ENCODE results near the gene NEK11.

NEK11 gene

GRCh38 chr3:131026321-131027151 lies at the start of gene NEK11, which contains the start of gene ASTE1:
Gene NEK11 (plus strand): TSS chr3:131026877. CDS start chr3:131029709, 2,832 bp downstream.
Gene ASTE1 (minus strand): TSS chr3:131026825. CDS start chr3:131025306, 1,519 bp downstream.
- DNase-seq (ENCODE audit: low read depth), result peak; percentile 46

GRCh38 chr3:130979117-130979516 lies 47.6 kb upstream of the NEK11 start:
- DNase-seq (ENCODE audit: low read depth), result no peak

- DNase-seq (ENCODE audit: low read depth), result no peak
Measured at GRCh38 chr3:130981469-130981868, 45.2 kb upstream of the NEK11 start.

GRCh38 chr3:130990282-130990681 lies 36.4 kb upstream of the NEK11 start:
- DNase-seq (ENCODE audit: low read depth), result no peak

- DNase-seq (ENCODE audit: low read depth), result no peak
Measured at GRCh38 chr3:130991126-130991525, 35.6 kb upstream of the NEK11 start.

- DNase-seq (ENCODE audit: low read depth), result no peak
Measured at GRCh38 chr3:130992344-130992743, 34.3 kb upstream of the NEK11 start.

GRCh38 chr3:130997289-130997688 lies 29.4 kb upstream of the NEK11 start:
- DNase-seq (ENCODE audit: low read depth), result no peak

GRCh38 chr3:131001071-131001470 lies 25.6 kb upstream of the NEK11 start:
- DNase-seq (ENCODE audit: low read depth), result no peak

GRCh38 chr3:131004603-131005002 lies 22.1 kb upstream of the NEK11 start:
- DNase-seq (ENCODE audit: low read depth), result no peak

- DNase-seq (ENCODE audit: low read depth), result no peak
Measured at GRCh38 chr3:131007256-131007655, 19.4 kb upstream of the NEK11 start.

- no peak for DNase-seq (ENCODE audit: low read depth)
Measured at GRCh38 chr3:131007782-131008181, 18.9 kb upstream of the NEK11 start.

- DNase-seq (ENCODE audit: low read depth), result no peak
Measured at GRCh38 chr3:131008326-131008725, 18.4 kb upstream of the NEK11 start.

GRCh38 chr3:131009698-131010097 lies 17.0 kb upstream of the NEK11 start:
- DNase-seq (ENCODE audit: low read depth), result no peak

- no peak for DNase-seq (ENCODE audit: low read depth)
Measured at GRCh38 chr3:131018970-131019369, 7.7 kb upstream of the NEK11 start.

- DNase-seq (ENCODE audit: low read depth), result no peak
Measured at GRCh38 chr3:131020122-131020693, 6.5 kb upstream of the NEK11 start.

- no peak for DNase-seq (ENCODE audit: low read depth)
Measured at GRCh38 chr3:131025539-131025938, 1.1 kb upstream of the NEK11 start.

GRCh38 chr3:131028844-131029243 lies 2.2 kb downstream of the NEK11 start:
- DNase-seq (ENCODE audit: low read depth), result no peak

- DNase-seq (ENCODE audit: low read depth), result no peak
Measured at GRCh38 chr3:131031660-131032059, 5.0 kb downstream of the NEK11 start.

- DNase-seq (ENCODE audit: low read depth), result peak; percentile 24
Measured at GRCh38 chr3:131033480-131034080, 6.9 kb downstream of the NEK11 start.

- peak; percentile 62 for DNase-seq (ENCODE audit: low read depth)
Measured at GRCh38 chr3:131036200-131036816, 9.6 kb downstream of the NEK11 start.

GRCh38 chr3:131036986-131037385 lies 10.3 kb downstream of the NEK11 start:
- DNase-seq (ENCODE audit: low read depth), result peak; percentile 62

GRCh38 chr3:131038326-131038725 lies 11.6 kb downstream of the NEK11 start:
- DNase-seq (ENCODE audit: low read depth), result no peak
